Endothelial cell of umbilical vein (primary cell): Measurements from ENCODE around the gene LAMTOR2. TPM values are rescaled to one million over a fixed set of nuclear protein-coding genes. Genes with fewer than 3 reads are reported as not detected.

Experiments used
- BruUV-seq: library from RNA; stranded (reverse); fragments of 400-500 nt; replicated peaks from 2 replicates; lab custom pipeline; 2021; lab: Mats Ljungman, UMichigan
- CTCF ChIA-PET: fragments of 300-600, 350-600 bp; sonication (Branson Sonifier 250); formaldehyde crosslinking; loops from one replicate; lab custom pipeline; 2021; ENCODE audit warnings: antibody characterized with exemption, inconsistent platforms; lab: Charles Lee
- POLR2A ChIA-PET: fragments of 300-600, 350-600 bp; sonication (Branson Sonifier 250); formaldehyde crosslinking; loops from one replicate; lab custom pipeline; 2021; ENCODE audit warnings: antibody characterized with exemption, inconsistent platforms; lab: Charles Lee
- DNase-seq: peaks from one replicate; pipeline ENCODE4 v3.0.0-alpha.2; 2011; ENCODE audit warnings: low read depth, low spot score
- FAIRE-seq: peaks from 2 replicates; lab custom pipeline; 2011; peaks lifted over from hg19 to GRCh38; lab: Jason Lieb, UNC
- H2AFZ ChIP-seq: 2 replicates; pipeline ENCODE4 v1.6.0; 2012; ENCODE audit warnings: low read depth, low read length, control low read depth, inconsistent platforms
- H3K27ac ChIP-seq: 2 replicates; pipeline ENCODE4 v1.5.1; 2011; ENCODE audit warnings: low read depth, mild to moderate bottlenecking, control low read depth, low read length, moderate library complexity; ENCODE audit not compliant: insufficient read depth
- H3K27me3 ChIP-seq, 2 experiments: 2 replicates each; pipeline versions ENCODE4 v1.6.0 to v1.6.1; 2011; ENCODE audit warnings: low read length in 2 of 2, mixed read lengths in 1 of 2; ENCODE audit not compliant: control insufficient read depth in 2 of 2, insufficient read depth in 2 of 2
- H3K36me3 ChIP-seq, 2 experiments: 2 replicates in 1 of 2; 3 replicates in 1 of 2; pipeline ENCODE4 v1.5.1; 2011; ENCODE audit warnings: low read length in 2 of 2, mild to moderate bottlenecking in 1 of 2, moderate library complexity in 1 of 2; ENCODE audit not compliant: control insufficient read depth in 2 of 2, insufficient read depth in 2 of 2; ENCODE audit errors: extremely low read depth in 1 of 2
- H3K4me1 ChIP-seq: 3 replicates; pipeline ENCODE4 v1.5.1; 2011; ENCODE audit warnings: mild to moderate bottlenecking, low read length; ENCODE audit not compliant: control insufficient read depth, insufficient read depth; ENCODE audit errors: extremely low read depth
- H3K4me2 ChIP-seq: 2 replicates; pipeline ENCODE4 v1.6.1; 2011; ENCODE audit warnings: low read length, control low read depth, mixed read lengths; ENCODE audit not compliant: insufficient read depth
- H3K4me3 ChIP-seq, 3 experiments: fragments of 200-600 bp in 1 of 3; sonication (generic), shearing (Covaris generic) in 1 of 3; replicated peaks in 1 of 3; 2 replicates each; pipeline ENCODE4 v1.5.1; 2011 to 2016; ENCODE audit warnings: control low read depth in 3 of 3, low read length in 3 of 3, mild to moderate bottlenecking in 2 of 3, inconsistent platforms in 1 of 3, low read depth in 1 of 3, moderate library complexity in 1 of 3; ENCODE audit not compliant: insufficient read depth in 1 of 3
- H3K79me2 ChIP-seq: 2 replicates; pipeline ENCODE4 v1.6.0; 2012; ENCODE audit warnings: low read length, inconsistent platforms; ENCODE audit not compliant: control insufficient read depth, insufficient read depth
- H3K9ac ChIP-seq: replicated peaks from 2 replicates; pipeline ENCODE3; 2011; ENCODE audit warnings: low read length, control low read depth; ENCODE audit not compliant: insufficient read depth; ENCODE audit errors: extremely low read depth
- H3K9me1 ChIP-seq: replicated peaks from 3 replicates; pipeline ENCODE4 v1.6.0; 2011; ENCODE audit warnings: mild to moderate bottlenecking, low read length; ENCODE audit not compliant: control insufficient read depth, insufficient read depth; ENCODE audit errors: extremely low read depth
- H3K9me3 ChIP-seq: replicated peaks from 2 replicates; pipeline ENCODE4 v1.5.1; 2012; ENCODE audit warnings: low read length, inconsistent platforms; ENCODE audit not compliant: control insufficient read depth, insufficient read depth
- H4K20me1 ChIP-seq: replicated peaks from 2 replicates; pipeline ENCODE3; 2011; ENCODE audit warnings: mild to moderate bottlenecking, low read length; ENCODE audit not compliant: control insufficient read depth, insufficient read depth; ENCODE audit errors: extremely low read depth
- FOS ChIP-seq: IDR thresholded peaks from 2 replicates; pipeline ENCODE4 v1.6.1; 2011; ENCODE audit warnings: mild to moderate bottlenecking, low read length, moderate library complexity, borderline replicate concordance; ENCODE audit not compliant: insufficient read depth
- GATA2 ChIP-seq: IDR thresholded peaks from 2 replicates; pipeline ENCODE4 v1.7.0; 2011; ENCODE audit warnings: low read depth, mild to moderate bottlenecking, moderate library complexity, mixed read lengths, low read length; ENCODE audit not compliant: insufficient read length, insufficient read depth
- JUN ChIP-seq: IDR thresholded peaks from 2 replicates; pipeline ENCODE4 v1.6.1; 2011; ENCODE audit warnings: borderline replicate concordance, low read depth; ENCODE audit not compliant: insufficient read length, insufficient read depth
- MYC ChIP-seq: IDR thresholded peaks from one replicate; pipeline ENCODE4 v1.6.1; 2011; ENCODE audit warnings: mild to moderate bottlenecking, low read depth, low read length
- POLR2A ChIP-seq: IDR thresholded peaks from 2 replicates; pipeline ENCODE4 v1.6.1; 2012; ENCODE audit warnings: low read depth, mild to moderate bottlenecking, control low read depth, low read length
- POLR2AphosphoS5 ChIP-seq: IDR thresholded peaks from 2 replicates; pipeline ENCODE4 v1.6.1; 2012; ENCODE audit warnings: low read depth, mild to moderate bottlenecking, control low read depth, low read length, moderate library complexity; ENCODE audit not compliant: insufficient read depth
- dilution Hi-C: fragments of 300-500 bp; cut with MboI; formaldehyde crosslinking; loops from one replicate; pipeline ENCODE4 v1.15.0; 2019; ENCODE audit warnings: low sequenced_read_pairs; ENCODE audit not compliant: extremely low pct_ligation_motif_present
- intact Hi-C: fragments of 100-400 bp; cut with micrococcal nuclease; formaldehyde crosslinking; loops from one replicate; pipeline ENCODE4 v1.10.0; 2022
- polyA plus RNA-seq, 4 experiments: library from polyadenylated mRNA; depleted of rRNA in 3 of 4; stranded (reverse) in 3 of 4; unstranded in 1 of 4; fragments of >200 nt; gene quantifications; 2 replicates each; pipeline versions ENCODE4 v1.2.1 to v1.2.3, GENCODE V29; 2011 to 2012; ENCODE audit warnings: missing spikeins in 1 of 4
- total RNA-seq: library from RNA; stranded (reverse); gene quantifications from 2 replicates; pipeline ENCODE4 v1.2.3, GENCODE V29; 2021
- TF ChIP-seq, protein P1 (sequence below), 2 donors: IDR thresholded peaks; 1 replicate in 1 of 2; 2 replicates in 1 of 2; pipeline ENCODE4 v1.5.1; 2011; ENCODE audit warnings: low read length in 2 of 2, mild to moderate bottlenecking in 2 of 2, moderate library complexity in 2 of 2, control low read depth in 1 of 2, inconsistent platforms in 1 of 2, low read depth in 1 of 2; ENCODE audit not compliant: insufficient read depth in 1 of 2; ENCODE audit errors: extremely low read depth in 1 of 2

LAMTOR2 gene
- total and polyA plus RNA-seq, 2 donors (not counting 3 experiments of a cell fraction or from before 2014, with no cell fraction given), result 77.7 to 136 TPM

DNA sequence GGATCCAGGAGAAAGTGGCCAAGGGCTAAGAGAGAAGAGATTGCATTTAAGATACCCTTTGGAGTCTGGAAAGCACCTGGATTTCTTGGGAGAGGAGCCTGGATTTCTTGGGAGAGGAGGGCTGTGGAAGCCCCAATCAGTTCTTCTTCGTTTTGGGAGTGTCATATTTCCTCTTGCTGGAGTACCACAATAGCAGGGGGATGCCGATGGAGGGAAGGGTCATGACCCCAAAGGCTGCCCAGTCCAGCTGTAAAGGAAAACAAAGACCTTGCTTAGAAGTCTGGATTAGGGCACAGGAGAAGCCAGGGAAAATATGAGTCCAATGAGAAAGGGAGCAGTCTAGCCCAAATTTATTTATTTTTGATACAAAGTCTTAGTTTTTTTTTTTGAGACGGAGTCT lies 45.2 kb upstream of the LAMTOR2 start:
- no peak for FAIRE-seq
- BruUV-seq, result no TSS peak
- no peak overlapping the region for H3K4me3 ChIP-seq
- ChIA-PET CTCF (interaction anchor here (0.9 to 2.7 kb wide), 3 partner anchors 13 to 71 kb away, joined by 3 to 15 read pairs (median 6); no protein-coding TSS in a partner anchor), POLR2A (no interaction called here)
- H3K36me3 ChIP-seq, result peaks cover 29 to 44% of the 10 kb centered on the region in 2 experiments
- no peak overlapping the region for H3K9ac ChIP-seq
- no peaks in the 10 kb centered on the region for H3K9me1 ChIP-seq
- TF ChIP-seq MYC (no peak), POLR2AphosphoS5 (no peak)
- no peak overlapping the region for H2AFZ ChIP-seq
- H3K27ac ChIP-seq, result no peak overlapping the region
- no peak overlapping the region for H3K4me2 ChIP-seq
- H3K9me3 ChIP-seq, result no peaks in the 10 kb centered on the region
- no peaks in the 10 kb centered on the region for H3K27me3 ChIP-seq
- no peaks in the 10 kb centered on the region for H3K4me1 ChIP-seq
- no peak for DNase-seq
- peaks cover 6% of the 10 kb centered on the region for H3K79me2 ChIP-seq
- dilution Hi-C loops (no loop called here), intact Hi-C loops (no loop called here)
- no peaks in the 10 kb centered on the region for H4K20me1 ChIP-seq

DNA sequence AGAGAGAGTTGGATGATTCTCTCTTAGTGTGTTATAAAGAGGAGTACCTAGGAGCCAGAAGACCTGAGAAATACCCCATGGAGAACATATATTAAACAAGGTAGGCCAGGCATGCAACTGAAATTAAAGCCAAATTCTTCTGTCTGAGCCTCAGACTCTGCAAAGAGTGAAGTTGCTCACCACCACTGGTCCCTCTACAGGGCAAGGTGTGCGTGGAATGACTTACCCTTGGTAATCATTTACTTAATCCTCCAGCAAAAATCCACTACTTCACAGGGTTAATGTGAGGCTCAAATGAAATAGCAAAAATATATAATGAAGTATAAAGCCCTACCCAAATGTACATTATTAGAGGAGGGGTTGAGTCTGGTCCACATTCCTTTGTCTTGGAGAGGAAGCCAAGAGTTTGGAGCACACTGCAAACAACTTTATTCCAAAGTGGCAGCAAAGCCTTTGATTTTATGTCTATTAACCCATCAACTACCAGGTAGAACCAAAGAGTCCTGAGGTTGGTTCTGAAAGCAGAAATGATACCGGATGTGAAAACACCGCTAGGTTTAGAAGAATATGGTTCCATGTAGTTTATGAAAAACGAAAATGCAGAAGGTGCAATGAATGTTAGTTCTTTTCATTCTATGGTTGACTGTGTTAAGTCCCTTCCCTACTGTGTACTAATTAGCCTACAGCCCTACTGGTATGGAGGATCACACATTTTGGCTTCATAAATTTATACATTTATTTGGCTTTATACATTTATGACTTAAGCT lies 42.3 kb upstream of the LAMTOR2 start:
- Histone ChIP-seq H4K20me1 (no peaks in the 10 kb centered on the region), H3K4me2 (no peak overlapping the region), H3K27ac (no peak overlapping the region), H2AFZ (no peak overlapping the region), H3K79me2 (peaks cover 15% of the 10 kb centered on the region), H3K9ac (no peak overlapping the region), H3K4me1 (no peaks in the 10 kb centered on the region), H3K9me1 (no peaks in the 10 kb centered on the region), H3K9me3 (no peaks in the 10 kb centered on the region), H3K27me3 (no peaks in the 10 kb centered on the region), H3K4me3 (no peak overlapping the region), H3K36me3 (peaks cover 37 to 48% of the 10 kb centered on the region in 2 experiments)
- TF ChIP-seq MYC (no peak), GATA2 (no peak), POLR2AphosphoS5 (no peak), POLR2A (no peak), FOS (no peak), JUN (no peak)
- TF ChIP-seq, protein P1, sequence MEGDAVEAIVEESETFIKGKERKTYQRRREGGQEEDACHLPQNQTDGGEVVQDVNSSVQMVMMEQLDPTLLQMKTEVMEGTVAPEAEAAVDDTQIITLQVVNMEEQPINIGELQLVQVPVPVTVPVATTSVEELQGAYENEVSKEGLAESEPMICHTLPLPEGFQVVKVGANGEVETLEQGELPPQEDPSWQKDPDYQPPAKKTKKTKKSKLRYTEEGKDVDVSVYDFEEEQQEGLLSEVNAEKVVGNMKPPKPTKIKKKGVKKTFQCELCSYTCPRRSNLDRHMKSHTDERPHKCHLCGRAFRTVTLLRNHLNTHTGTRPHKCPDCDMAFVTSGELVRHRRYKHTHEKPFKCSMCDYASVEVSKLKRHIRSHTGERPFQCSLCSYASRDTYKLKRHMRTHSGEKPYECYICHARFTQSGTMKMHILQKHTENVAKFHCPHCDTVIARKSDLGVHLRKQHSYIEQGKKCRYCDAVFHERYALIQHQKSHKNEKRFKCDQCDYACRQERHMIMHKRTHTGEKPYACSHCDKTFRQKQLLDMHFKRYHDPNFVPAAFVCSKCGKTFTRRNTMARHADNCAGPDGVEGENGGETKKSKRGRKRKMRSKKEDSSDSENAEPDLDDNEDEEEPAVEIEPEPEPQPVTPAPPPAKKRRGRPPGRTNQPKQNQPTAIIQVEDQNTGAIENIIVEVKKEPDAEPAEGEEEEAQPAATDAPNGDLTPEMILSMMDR (IDR thresholded peaks at IDR 0.05; ENCODE audit: extremely low read depth in 1 of 2, insufficient read depth in 1 of 2, low read depth in 1 of 2, low read length in 2 of 2), result no peak
- FAIRE-seq (no peak), DNase-seq (no peak)
- no TSS peak for BruUV-seq
- CTCF ChIA-PET, result interaction anchor here (1.0 kb wide), 1 partner anchor 54 kb away, joined by 3 read pairs; no protein-coding TSS in a partner anchor
- intact Hi-C loops (no loop called here), dilution Hi-C loops (no loop called here)
- POLR2A ChIA-PET, result no interaction called here
